T-helper 1 cell treated with Interleukin-12 subunit alpha and Interleukin-12 subunit beta and Interleukin-4 antibody, amounts not matched to agents 30 μg/mL and 1 μg/mL, for 36 hours (primary cell): ENCODE measurements around the gene KRTAP5-3.

Experiments used
- H3K27ac Mint-ChIP-seq: one replicate; pipeline ENCODE4 v1.8.0; 2021; ENCODE audit warnings: mild to moderate bottlenecking, mixed read lengths
- H3K27me3 Mint-ChIP-seq: one replicate; pipeline ENCODE4 v1.8.0; 2021; ENCODE audit warnings: low read depth, mixed read lengths
- H3K36me3 Mint-ChIP-seq: one replicate; pipeline ENCODE4 v1.8.0; 2021; ENCODE audit warnings: low read depth, mixed read lengths
- H3K4me1 Mint-ChIP-seq: one replicate; pipeline ENCODE4 v1.8.0; 2021; ENCODE audit warnings: low read depth, mixed read lengths
- H3K4me3 Mint-ChIP-seq: one replicate; pipeline ENCODE4 v1.8.0; 2021; ENCODE audit warnings: mild to moderate bottlenecking, moderate library complexity, mixed read lengths
- H3K9me3 Mint-ChIP-seq: one replicate; pipeline ENCODE4 v1.8.0; 2021; ENCODE audit warnings: mixed read lengths

KRTAP5-3 gene, protein sequence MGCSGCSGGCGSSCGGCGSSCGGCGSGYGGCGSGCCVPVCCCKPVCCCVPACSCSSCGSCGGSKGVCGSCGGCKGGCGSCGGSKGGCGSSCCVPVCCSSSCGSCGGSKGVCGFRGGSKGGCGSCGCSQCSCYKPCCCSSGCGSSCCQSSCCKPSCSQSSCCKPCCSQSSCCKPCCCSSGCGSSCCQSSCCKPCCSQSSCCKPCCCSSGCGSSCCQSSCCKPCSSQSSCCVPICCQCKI

DNA sequence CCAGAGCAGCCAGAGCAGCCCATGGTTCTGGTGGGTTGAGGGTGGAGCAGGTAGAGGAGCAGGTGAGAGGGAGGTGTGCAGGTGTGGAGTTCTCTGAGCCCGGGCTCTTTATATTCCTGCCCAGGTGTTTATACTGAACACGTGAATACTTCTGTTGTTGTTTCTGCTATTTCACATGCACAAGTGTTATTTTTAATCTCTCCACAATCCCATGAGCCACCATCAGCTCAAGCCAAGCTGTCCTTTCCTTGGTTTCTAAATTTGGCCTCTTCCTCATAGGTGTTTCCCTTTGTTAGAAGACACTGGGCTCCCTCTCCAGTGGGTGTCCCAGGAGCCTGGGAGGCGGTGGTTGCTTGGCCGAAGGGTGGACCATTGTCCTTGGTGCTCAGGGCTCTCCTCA, at the start of gene KRTAP5-3:
KRTAP5-3 (minus strand) TSS at position 101 of the 400 bp plus-strand sequence; CDS start at position 23, 78 bp downstream.
- peaks cover 10% of the 10 kb centered on the region for H3K27me3 Mint-ChIP-seq
- H3K4me3 Mint-ChIP-seq: no peak within 1 kb of the TSS
- H3K27ac Mint-ChIP-seq: no peak within 1 kb of the TSS
- H3K4me1 Mint-ChIP-seq: no peaks in the 10 kb centered on the region
- no peaks in the 10 kb centered on the region for H3K9me3 Mint-ChIP-seq
- H3K36me3 Mint-ChIP-seq: no peaks in the 10 kb centered on the region

DNA sequence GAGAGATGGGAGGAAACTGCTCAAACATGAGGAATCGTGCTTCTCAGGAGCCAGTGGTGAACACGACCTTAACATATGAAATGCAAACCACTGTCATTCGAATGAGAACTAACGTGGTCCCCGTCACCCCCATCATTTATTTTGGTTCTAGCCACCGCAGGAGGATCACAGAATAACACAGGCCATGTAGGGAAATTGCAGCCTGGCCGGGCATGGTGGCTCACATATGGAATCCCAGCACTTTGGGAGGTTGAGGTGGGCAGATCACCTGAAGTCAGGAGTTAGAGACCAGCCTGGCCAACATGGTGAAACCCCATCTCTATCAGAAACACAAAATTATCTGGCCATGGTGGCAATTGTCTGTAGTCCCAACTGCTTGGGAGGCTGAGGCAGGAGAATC, 48.4 kb upstream of the KRTAP5-3 start:
- no peak overlapping the region for H3K27ac Mint-ChIP-seq

DNA sequence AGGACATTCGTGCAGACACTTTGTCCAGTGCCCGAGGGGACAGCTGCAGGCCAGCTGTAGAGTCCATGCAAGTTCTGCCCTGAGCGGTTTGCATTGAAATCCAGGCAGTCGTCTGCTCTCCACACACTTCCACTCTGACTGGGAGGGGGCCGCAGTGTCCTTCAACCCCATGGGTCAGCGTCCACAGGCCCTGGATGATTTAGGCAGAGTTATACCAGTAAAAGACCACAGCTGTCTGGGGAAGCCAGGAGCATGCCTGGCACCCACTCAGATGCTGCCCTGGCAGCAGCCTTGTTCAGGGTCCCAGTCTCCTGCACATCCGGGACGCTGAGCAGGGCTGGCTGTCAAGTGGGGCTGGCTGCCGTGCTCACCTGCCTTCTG, 47.8 kb upstream of the KRTAP5-3 start:
- Mint-ChIP-seq H3K27me3 (peaks cover 27% of the 10 kb centered on the region), H3K9me3 (no peaks in the 10 kb centered on the region), H3K27ac (no peak overlapping the region), H3K4me3 (no peak overlapping the region), H3K36me3 (no peaks in the 10 kb centered on the region), H3K4me1 (peaks cover 6% of the 10 kb centered on the region)

More for the DNA sequence above, 48.4 kb upstream of the KRTAP5-3 start:
- Mint-ChIP-seq H3K36me3 (no peaks in the 10 kb centered on the region), H3K4me3 (no peak overlapping the region), H3K27me3 (peaks cover 25% of the 10 kb centered on the region), H3K4me1 (peaks cover 6% of the 10 kb centered on the region), H3K9me3 (no peaks in the 10 kb centered on the region)

DNA sequence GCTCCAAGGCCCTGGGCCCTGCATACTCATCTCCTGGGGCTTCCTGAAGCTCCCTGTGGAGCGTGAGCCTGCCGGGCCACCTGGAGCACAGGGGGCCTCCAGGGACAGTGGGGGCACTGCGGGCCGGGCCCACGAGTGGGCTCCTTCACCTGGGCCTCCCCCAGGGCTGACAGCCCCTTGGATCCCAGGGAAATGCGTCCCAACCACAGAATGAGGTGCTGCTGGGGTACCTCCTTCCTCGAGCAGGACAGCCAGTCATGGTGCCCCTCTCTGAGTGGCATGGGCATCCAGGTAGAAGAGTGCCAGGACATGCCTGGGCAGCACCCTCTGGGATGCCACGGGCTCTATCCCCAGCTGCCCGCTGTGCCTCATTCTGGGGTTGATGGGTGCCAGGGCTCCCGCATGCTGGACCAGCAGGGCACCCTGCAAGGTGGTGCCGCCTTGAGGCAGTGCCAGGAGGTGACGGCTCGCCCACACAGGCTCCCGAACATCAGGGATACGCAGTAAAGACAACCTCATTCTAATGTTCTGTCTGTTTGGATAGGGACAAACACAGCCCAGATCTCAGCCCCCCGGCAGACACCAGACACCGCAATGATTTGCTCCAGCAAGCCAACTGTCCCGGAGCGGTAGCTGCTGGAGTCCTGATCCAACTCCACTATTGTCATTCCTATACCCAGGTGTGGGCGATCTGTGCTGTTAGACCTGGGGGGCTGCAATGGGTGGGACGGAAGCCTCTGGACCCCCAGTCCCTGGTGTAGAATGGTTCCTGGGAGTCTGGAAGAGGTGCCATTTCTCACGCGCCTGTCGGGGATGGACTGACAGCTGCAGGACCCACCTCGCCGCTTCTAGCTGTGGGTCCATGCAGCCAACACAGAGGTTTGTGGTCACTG, 47.2 kb upstream of the KRTAP5-3 start:
- Mint-ChIP-seq H3K27me3 (peaks cover 24% of the 10 kb centered on the region), H3K36me3 (no peaks in the 10 kb centered on the region), H3K27ac (no peak overlapping the region), H3K9me3 (no peaks in the 10 kb centered on the region), H3K4me3 (no peak overlapping the region), H3K4me1 (peaks cover 6% of the 10 kb centered on the region)

DNA sequence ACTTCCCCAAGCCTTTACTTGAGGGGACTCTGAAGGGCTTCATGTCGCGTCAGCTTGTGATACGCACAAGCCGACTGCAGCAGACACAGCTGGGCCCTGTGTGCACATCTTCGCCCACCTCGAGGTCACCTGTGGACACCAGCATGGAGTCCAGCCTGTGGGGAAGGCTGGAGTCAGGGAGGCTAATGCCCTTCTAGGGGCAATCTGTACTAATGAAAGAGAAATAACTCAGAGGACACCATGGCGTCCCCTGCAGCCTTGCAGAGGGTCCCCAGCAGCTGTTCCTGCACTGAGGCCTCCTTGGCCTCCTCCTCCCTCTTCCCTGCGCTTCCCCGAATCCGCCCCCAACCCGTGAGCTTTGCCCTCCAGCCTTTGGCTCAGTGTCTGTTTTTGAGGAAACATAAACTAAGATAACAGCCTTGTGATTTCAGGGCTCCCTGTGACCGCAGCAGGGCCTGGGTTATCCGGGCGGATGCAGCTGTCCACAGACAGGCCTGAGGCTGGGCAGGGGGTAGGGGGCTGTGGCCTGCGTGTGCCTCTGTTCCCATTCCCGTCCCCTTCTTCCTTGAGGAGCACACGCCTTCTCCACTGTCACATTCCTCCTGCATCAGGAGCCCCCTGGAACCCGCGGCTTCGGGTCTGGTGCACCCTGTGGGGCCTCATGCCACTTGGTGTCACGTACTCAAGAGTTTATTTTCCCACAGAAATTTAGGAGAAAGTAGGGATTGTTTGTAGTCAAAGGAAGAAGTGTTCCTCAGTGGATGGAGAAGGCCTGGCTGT, 46.3 kb upstream of the KRTAP5-3 start:
- H3K36me3 Mint-ChIP-seq: no peaks in the 10 kb centered on the region
- H3K4me3 Mint-ChIP-seq: no peak overlapping the region
- H3K27ac Mint-ChIP-seq: no peak overlapping the region
- H3K4me1 Mint-ChIP-seq: peaks cover 2% of the 10 kb centered on the region
- H3K27me3 Mint-ChIP-seq: peaks cover 15% of the 10 kb centered on the region
- no peaks in the 10 kb centered on the region for H3K9me3 Mint-ChIP-seq

DNA sequence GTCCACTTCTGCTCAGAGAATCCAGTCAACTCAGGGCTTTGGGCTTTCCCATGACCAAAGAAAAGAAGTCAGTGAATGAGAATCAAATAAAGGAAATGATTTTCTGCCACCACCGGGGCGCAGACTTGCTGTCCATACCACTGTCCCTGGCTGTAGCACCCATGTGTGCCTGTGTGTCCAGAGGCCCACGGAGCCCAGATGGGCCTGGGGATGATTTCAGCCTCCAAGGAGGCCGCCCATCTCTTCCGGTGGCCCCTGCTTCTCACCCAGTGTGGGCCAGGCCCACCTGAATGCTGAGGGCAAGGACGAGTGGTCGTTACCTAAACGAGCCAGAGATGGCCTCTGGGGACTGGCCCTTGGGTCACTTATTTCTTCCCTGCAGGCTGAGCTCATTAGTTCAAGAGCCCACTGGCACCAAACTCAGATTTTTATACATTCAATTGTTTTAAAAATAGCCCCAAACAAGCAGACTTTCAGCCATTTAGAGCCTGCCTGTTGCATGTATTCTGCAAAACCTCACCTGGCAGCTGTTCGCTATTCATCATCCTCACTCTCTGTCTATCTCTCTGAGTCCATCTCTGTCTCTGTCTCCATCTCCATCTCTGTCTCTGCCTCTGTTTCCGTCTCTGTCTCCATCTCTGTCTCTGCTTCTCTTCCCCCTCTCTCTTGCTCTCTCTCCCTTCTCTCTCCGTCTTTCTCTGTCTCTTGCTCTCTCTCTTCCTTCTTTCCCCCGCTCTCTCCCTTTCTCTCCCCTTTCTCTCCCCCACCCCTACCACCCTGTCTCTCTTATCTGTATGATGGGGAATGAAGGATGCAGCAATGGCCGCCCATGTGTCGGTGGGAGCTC, 45.5 kb upstream of the KRTAP5-3 start:
- Mint-ChIP-seq H3K36me3 (no peaks in the 10 kb centered on the region), H3K4me3 (no peak overlapping the region), H3K4me1 (no peaks in the 10 kb centered on the region), H3K9me3 (no peaks in the 10 kb centered on the region), H3K27ac (no peak overlapping the region), H3K27me3 (peaks cover 13% of the 10 kb centered on the region)

DNA sequence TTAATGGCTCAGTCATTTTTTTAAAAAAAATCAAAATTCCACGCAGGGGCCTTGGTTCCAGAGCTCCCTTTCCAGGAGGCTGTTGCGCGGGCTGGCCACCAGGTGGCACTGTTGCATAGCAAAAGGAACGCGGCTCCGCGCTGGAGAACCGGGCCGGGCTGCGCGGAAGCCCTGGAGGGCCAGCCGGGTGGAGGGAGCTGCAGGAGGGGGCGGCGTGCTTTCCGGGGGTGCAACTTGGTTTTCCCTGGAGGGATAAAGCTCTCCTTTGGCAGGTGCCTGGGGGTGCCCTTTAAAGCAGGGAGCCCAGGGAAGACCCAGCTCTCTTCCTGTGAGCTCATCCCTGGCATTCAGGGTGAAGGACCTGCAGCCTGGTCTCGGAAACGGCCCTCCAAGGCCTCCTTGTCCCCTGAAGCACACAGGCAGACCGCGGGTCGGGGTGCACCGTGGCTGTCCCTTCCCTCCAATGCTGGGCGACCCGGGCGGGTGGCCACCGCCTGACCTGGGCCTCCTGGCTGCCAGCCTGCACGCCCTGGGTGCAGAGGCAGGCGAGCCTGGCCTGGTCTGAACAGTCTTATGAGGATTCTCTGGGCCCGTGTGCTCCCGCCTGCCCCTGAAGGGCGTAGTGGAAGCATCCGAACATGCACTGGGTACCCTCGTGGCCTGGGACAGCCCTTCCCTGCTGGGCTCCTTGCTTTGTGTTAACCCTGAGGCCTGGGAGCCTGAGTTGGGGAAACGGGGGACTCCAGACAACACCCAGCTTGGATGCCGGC, 44.7 kb upstream of the KRTAP5-3 start:
- H3K4me1 Mint-ChIP-seq: no peaks in the 10 kb centered on the region

DNA sequence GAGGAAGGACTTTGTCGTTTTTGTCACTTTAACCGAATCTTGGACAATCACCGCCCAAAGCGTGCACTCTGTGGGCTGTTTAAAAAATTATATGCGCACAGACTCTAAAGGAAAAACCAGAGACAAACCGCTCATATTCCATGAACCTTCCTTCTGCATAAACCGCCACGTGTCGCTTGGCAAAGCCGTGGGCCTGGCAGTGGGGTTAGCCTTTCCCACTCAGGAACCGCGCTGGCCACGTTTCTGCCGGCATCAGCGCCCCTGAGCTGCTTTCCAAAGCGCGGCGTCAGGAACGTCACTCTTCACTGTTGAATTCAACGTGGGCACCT, 44.1 kb upstream of the KRTAP5-3 start:
- Mint-ChIP-seq H3K9me3 (no peaks in the 10 kb centered on the region), H3K4me1 (no peaks in the 10 kb centered on the region), H3K36me3 (no peaks in the 10 kb centered on the region), H3K4me3 (no peak overlapping the region), H3K27me3 (peaks cover 13% of the 10 kb centered on the region), H3K27ac (no peak overlapping the region)

More for the DNA sequence above, 44.7 kb upstream of the KRTAP5-3 start:
- Mint-ChIP-seq H3K27me3 (peaks cover 13% of the 10 kb centered on the region), H3K36me3 (no peaks in the 10 kb centered on the region), H3K9me3 (no peaks in the 10 kb centered on the region), H3K4me3 (no peak overlapping the region), H3K27ac (no peak overlapping the region)

DNA sequence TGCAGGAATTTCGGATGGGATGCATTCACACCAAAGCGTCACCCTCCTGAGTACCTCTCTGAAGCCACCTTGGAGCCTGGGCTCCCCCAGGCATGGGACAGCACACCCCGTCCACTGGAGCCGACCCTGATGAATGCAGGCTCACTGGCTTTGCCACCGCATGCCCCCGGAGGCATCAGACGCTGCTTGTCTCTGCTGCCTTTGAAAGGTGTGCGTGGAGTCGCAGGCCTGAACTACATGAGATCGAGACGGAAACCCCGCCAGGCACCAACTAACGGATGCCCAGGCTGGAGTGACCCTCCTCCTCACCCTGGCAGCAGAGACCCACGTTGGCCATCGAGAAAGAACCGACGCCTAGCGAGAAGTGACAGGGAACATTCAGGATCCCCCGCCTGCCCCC, 43.8 kb upstream of the KRTAP5-3 start:
- Mint-ChIP-seq H3K36me3 (no peaks in the 10 kb centered on the region), H3K4me1 (no peaks in the 10 kb centered on the region), H3K27ac (no peak overlapping the region), H3K4me3 (no peak overlapping the region), H3K9me3 (no peaks in the 10 kb centered on the region), H3K27me3 (peaks cover 13% of the 10 kb centered on the region)

DNA sequence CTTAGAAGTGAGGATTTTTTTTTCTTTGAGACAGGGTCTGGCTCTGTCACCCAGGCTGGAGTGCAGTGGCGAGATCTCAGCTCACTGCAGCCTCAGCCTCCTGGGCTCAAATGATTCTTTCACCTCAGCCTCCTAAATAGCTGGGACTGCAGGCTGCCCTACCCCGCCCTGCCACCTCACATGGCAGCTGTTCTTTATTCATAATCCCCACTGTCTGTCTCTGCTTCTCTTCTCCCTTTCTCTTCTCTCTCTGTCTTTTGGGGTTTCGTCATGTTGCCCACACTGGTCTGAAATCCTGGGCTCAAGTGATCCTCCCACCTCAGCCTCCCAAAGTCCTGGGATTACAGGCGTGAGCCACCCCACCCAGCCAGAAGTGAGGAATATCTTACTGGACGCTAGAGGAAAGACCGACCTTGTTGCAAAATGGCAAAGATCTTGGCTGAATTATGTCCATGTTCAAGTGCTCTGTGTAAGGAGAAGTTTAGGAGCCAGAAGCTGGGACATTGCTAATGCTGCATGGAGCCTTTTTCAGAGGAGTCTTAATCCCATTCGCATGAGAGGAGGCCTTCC, 43.2 kb upstream of the KRTAP5-3 start:
- Mint-ChIP-seq H3K27ac (no peak overlapping the region), H3K9me3 (no peaks in the 10 kb centered on the region), H3K36me3 (no peaks in the 10 kb centered on the region), H3K4me1 (no peaks in the 10 kb centered on the region), H3K4me3 (no peak overlapping the region), H3K27me3 (peaks cover 13% of the 10 kb centered on the region)

DNA sequence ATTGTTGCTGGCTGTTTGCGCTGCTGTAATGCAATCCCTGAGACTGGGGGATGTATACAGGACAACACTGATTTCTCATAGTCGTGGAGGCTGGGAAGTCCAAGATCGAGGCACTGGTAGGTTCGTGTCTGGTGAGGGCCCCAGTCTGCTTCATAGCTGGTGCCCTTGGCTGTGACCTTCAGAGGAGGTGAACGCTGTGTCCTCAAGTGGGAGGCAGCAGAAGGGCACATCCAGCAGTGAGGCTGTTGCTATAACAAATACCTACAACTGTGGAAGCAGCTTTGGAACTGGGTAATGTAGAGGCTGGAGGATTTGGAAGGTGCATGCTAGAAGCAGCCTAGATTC, 42.6 kb upstream of the KRTAP5-3 start:
- H3K4me3 Mint-ChIP-seq: no peak overlapping the region
- H3K9me3 Mint-ChIP-seq: no peaks in the 10 kb centered on the region
- H3K27me3 Mint-ChIP-seq: peaks cover 13% of the 10 kb centered on the region
- H3K27ac Mint-ChIP-seq: no peak overlapping the region
- no peaks in the 10 kb centered on the region for H3K36me3 Mint-ChIP-seq
- no peaks in the 10 kb centered on the region for H3K4me1 Mint-ChIP-seq

DNA sequence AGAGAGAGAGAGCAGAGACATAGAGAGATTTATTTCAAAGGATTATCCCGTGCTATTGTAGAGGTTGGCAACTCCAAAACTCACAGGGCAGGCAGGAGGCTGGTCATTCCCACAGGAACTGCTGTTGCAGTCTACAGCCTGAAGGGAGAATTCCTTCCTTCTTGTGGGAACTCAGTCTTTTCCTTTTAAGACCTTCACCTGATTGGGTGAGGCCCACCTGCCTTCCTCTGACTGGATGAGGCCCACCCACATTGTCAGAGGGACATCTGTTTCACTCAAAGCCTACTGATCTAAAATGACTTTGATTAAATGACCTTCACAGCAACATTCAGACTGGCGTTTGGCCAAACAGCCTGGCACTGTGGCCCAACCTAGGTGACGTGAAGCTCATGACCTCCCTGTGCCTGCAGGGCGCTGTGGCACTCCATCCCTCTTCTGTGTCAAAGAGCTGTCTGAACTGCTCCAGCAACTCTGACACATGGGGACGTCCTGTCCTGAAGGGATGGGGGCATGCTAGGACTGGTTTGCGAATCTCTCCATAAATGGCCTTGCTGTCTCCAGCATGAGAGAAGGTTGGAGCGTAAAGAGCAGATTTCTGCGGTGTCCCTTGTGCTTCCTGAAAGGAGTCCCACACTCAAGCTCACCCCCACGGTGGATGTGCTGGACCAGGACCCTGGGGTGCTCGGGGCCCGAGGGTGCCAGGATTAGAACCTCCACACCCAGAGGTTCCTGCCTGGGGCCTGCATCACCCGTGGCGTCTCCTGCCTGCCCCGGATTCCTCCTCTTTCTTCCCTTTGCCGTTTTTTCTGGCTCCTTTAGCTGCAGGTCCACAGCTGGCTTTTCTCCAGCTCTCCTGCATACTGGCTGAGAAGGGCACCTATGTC, 42.0 kb upstream of the KRTAP5-3 start:
- Mint-ChIP-seq H3K4me1 (no peaks in the 10 kb centered on the region), H3K4me3 (no peak overlapping the region), H3K36me3 (no peaks in the 10 kb centered on the region), H3K27me3 (peaks cover 13% of the 10 kb centered on the region), H3K9me3 (no peaks in the 10 kb centered on the region), H3K27ac (no peak overlapping the region)
